Hematopoietic multipotent progenitor cell treated with erythropoietin and hydrocortisone succinate and interleukin-3 and kit ligand, for 8 days (in vitro differentiated cells): Measurements from ENCODE around the gene SEC23IP.

Experiments
- DNase-seq: peaks from one replicate; pipeline ENCODE4 v3.0.0-alpha.2; 2015

SEC23IP gene

DNA sequence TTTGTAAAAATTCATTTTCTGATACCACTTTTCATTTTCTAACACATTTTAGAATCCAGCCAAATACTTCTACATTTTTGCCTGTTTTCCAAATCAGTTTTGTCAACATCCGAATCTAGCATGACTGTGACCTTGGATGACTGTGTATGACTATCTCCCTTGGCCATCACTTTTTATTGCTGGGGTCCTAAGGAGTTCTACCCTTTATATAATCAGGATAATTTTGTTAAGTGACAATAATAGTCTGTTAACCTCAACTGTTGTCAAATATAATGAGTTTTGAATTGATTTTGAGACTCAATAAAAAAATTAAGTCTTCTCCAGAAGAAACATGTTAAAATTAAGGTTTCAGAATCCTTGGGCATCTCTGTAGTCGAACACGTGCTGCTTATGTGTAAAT is 53.3 kb downstream of the SEC23IP start:
- no peak for DNase-seq

DNA sequence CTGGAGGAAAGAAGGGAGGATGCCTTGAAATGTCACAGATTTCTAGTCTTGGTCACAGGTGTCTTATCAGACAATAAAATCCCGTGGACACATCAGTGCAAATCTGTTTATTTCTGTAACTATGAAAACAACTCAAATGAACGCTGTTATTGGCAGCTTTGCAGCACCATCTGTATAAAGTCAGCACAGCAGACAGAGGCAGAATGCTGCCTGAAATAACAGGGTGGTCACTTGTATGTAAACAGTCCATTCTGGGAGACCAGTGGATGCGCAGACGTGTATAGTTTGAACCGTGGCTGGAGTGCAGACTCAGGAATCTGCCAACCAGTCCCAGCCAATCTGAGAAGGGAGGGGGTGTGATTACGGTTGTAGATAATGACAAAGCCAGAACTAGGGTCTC is 54.8 kb downstream of the SEC23IP start:
- DNase-seq, result no peak

DNA sequence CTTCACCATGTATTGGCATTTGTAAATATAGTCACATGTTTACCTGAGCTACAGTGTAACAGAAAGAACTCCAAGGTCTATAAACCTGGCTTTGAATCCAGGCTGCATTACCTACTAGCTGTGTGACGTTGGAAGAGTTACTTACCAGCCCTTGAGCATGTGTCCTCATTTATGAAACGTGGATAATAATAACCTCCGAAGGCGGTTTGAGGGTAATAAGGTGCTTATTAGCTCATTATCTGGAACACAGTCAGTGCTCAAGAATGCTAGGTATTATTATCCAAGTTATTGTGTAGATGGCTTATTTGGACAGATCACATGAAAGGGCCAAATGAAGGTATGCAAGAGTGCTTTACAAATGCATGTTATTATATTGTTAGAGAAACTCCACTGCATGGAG is 64.9 kb downstream of the SEC23IP start:
- DNase-seq, result no peak

- DNase-seq, result no peak
Observed at GRCh38 chr10:119962837-119963236, 70.3 kb downstream of the SEC23IP start.

DNA sequence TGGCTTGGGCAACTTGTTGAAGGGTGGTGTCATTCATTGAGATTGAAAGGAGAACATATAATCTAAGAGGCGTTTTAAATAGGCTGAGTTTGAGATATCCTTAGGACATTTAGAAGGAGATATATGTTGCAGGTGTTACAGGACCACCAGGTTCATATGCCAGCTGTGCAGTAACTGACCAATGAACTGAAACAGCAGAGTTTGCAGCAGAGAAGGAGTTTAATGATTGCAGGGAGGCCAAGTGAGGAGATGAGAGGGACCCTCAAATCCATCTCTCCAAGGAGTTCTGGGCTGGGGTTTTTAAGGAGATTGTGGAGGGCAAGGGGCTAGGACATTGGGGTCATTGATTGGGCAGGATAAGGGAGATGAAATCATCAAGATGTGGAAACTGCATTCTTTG is 74.5 kb downstream of the SEC23IP start:
- DNase-seq, result no peak

DNA sequence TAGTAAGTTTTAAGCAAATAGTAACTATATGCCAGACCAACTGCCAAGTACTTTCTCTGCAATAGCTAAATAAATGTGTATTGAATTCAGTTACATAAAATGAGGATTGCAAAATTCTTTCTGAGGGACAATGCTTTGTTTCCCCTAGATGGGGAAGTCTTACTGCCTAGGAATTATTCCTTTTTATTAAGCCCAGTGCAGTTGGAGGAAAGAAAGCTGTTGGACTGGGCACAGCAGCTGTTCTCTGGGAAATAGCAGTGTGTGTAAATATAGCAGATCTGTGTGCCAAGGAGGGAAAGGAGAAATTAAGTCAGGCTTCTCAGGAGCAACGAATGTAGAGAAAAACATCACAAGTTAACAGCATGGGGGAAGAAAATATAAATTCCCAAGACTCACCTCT is 77.1 kb downstream of the SEC23IP start:
- no peak for DNase-seq

- DNase-seq, result no peak
Observed at GRCh38 chr10:119970107-119970506, 77.6 kb downstream of the SEC23IP start.

DNA sequence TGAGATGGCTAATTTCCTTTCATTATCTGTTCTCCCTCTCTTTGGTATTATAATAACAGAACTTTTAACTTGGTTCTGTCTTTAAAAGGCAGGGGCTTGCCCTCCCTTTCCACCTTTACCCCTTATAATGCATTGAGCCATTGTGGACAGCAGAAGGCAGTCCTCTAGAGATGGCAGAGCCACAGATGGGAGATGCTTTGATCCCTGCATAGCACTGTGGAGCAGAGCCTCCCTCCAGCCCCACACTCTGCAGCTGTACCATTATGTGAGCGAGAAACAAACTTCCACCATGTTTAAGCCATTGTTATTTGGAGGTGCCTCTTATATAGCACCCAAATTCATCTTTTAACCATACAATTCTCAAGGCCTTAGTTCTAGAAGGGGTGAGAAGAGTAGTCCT is 78.4 kb downstream of the SEC23IP start:
- no peak for DNase-seq

GRCh38 chr10:119973281-119973680 is 80.8 kb downstream of the SEC23IP start:
- peak; percentile 3 for DNase-seq

GRCh38 chr10:119976421-119976820 is 83.9 kb downstream of the SEC23IP start:
- no peak for DNase-seq

DNA sequence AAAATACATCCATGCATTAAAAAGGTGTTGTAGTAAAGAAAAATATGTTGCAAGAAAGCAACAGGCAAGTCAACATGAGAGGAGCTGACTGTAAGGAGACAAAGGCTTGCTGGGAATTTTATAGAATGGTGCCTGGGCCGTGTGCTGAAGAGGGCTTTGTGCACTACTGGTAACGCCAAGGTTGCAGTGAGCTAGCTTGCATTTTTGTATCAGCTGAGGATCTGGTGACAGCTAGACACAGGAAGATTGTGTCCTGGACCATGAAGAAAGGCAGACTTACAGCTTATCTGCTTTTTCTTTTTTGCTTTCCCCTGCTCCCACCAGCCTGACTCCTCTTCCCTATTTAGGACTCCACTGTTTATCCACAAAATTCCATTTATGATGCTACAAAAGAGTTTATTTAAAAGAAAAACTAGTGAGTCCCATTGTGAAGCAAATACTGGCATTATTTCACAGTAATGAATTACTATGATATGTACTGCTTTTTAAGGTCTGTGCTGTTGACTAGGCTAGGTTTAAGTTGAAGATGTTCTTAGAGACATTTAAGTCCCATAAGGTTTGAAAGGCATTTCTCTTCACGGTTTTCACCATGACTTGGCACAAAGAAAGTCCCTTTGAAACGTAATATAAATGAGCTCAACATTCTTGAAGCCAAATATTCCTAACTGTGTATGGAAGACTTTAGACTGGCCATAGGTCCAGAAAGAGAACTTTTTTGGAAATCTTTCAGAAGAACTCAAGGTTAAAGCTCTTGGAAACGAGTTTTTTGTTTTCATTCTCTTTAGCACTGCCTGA is 88.6 kb downstream of the SEC23IP start:
- DNase-seq, result no peak

DNA sequence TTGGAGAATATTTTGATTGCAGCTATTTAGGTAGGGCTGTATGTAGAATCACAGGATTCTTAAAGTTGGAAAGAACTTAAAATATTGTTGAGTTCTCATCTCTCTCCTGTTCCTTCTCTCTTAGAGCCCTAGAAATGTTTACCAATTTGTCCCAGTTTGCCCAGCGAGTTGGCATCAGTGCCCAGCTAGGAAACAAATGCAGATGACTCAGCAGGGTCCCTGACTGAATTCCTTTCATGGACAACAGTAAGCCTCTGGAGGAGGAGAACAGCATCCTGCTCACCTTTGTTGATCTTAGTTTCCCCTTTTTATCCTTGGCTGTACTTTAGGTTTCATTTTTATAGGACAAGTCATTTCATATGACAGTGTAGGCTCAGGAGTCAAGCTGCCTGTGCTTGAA is 89.3 kb downstream of the SEC23IP start:
- DNase-seq, result no peak

GRCh38 chr10:119988333-119988732 is 95.8 kb downstream of the SEC23IP start:
- DNase-seq, result no peak

- DNase-seq, result no peak
Observed at GRCh38 chr10:119989966-119990365, 97.4 kb downstream of the SEC23IP start.

GRCh38 chr10:119991066-119991465 is 98.5 kb downstream of the SEC23IP start:
- DNase-seq, result no peak

DNA sequence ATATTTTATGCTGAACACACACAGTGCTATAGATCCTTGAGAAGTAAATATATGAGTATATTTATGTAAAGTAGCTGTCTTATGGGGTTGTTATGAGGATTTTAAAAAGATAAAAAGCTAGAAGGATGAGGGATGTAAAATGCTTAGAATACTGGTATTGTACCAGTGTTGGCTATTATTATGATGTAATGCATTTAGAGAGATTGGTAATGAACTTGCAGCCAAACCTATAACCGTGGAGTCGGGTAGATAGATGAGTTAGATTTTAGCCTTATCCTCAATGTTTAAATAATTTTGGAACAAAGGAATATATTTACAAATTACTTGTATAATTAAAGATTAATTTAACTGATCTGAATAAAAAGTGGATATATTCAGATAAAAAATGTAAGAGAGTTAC is 99.3 kb downstream of the SEC23IP start:
- no peak for DNase-seq
